WERI-Rb-1 (cell line): ENCODE measurements around the gene ITGB5.

ENCODE experiments used
- DNase-seq: peaks from one replicate; pipeline ENCODE4 v3.0.0-alpha.2; 2020
- H3K27ac ChIP-seq: fragments of 250-450 bp; sonication (Bioruptor Pico); 2 replicates; pipeline ENCODE4 v1.5.1; 2020; ENCODE audit warnings: mild to moderate bottlenecking, moderate library complexity
- H3K27me3 ChIP-seq: fragments of 250-450 bp; sonication (Bioruptor Pico); 2 replicates; pipeline ENCODE4 v1.5.1; 2021; ENCODE audit warnings: mild to moderate bottlenecking, low read depth, moderate library complexity; ENCODE audit not compliant: insufficient read depth, severe bottlenecking
- H3K36me3 ChIP-seq: fragments of 250-450 bp; sonication (Bioruptor Pico); 2 replicates; pipeline ENCODE4 v1.5.1; 2020; ENCODE audit warnings: mild to moderate bottlenecking, moderate library complexity
- H3K4me3 ChIP-seq: 2 replicates; pipeline ENCODE4 v1.5.1; 2011; ENCODE audit warnings: low read depth, mild to moderate bottlenecking, control low read depth, low read length
- H3K9me3 ChIP-seq: fragments of 250-450 bp; sonication (Bioruptor Pico); 2 replicates; pipeline ENCODE4 v1.5.1; 2021; ENCODE audit warnings: mild to moderate bottlenecking, moderate library complexity; ENCODE audit not compliant: severe bottlenecking
- CTCF ChIP-seq: IDR thresholded peaks from 2 replicates; pipeline ENCODE4 v1.5.1; 2011; ENCODE audit warnings: low read depth, mild to moderate bottlenecking, control low read depth, inconsistent platforms, low read length

The ITGB5 gene, protein sequence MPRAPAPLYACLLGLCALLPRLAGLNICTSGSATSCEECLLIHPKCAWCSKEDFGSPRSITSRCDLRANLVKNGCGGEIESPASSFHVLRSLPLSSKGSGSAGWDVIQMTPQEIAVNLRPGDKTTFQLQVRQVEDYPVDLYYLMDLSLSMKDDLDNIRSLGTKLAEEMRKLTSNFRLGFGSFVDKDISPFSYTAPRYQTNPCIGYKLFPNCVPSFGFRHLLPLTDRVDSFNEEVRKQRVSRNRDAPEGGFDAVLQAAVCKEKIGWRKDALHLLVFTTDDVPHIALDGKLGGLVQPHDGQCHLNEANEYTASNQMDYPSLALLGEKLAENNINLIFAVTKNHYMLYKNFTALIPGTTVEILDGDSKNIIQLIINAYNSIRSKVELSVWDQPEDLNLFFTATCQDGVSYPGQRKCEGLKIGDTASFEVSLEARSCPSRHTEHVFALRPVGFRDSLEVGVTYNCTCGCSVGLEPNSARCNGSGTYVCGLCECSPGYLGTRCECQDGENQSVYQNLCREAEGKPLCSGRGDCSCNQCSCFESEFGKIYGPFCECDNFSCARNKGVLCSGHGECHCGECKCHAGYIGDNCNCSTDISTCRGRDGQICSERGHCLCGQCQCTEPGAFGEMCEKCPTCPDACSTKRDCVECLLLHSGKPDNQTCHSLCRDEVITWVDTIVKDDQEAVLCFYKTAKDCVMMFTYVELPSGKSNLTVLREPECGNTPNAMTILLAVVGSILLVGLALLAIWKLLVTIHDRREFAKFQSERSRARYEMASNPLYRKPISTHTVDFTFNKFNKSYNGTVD

GRCh38 chr3:124887177-124887931 lies at the start of gene ITGB5:
TSS of gene ITGB5 (minus strand) at chr3:124887365. CDS start at chr3:124887000, 365 bp downstream.
- H3K4me3 ChIP-seq = peak within 1 kb of the TSS; percentile 79
- no peaks in the 10 kb centered on the region for H3K27me3 ChIP-seq
- H3K36me3 ChIP-seq = no peaks in the 10 kb centered on the region
- no peak for TF ChIP-seq CTCF
- H3K9me3 ChIP-seq = no peaks in the 10 kb centered on the region
- H3K27ac ChIP-seq = peak within 1 kb of the TSS; percentile 73
- peak; percentile 80 for DNase-seq

GRCh38 chr3:124935794-124936542 lies 48.8 kb upstream of the ITGB5 start:
- Histone ChIP-seq H3K36me3 (no peaks in the 10 kb centered on the region), H3K9me3 (no peaks in the 10 kb centered on the region), H3K4me3 (no peak overlapping the region), H3K27ac (no peak overlapping the region), H3K27me3 (no peaks in the 10 kb centered on the region)
- no peak for TF ChIP-seq CTCF
- DNase-seq = no peak

DNA sequence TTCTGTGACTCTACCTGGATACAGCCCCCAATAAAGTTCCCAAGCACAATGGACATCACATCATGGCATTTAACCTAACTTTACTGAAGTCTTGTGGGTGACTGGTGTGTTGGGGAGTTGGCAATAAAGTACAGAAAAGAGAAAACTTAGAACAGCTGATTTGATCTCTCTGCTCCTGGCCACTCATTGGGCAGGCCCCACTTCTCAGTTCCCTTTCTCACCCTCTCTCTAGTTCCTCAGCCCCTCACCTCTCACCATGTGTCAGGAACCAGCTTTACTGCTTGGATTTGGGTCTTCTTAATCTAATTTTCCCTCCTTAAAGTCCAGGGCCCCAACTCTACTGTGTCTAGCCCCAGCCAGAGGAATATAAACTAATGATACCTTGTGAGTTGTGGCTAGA lies 48.1 kb upstream of the ITGB5 start:
- no peak for DNase-seq
- no peaks in the 10 kb centered on the region for H3K36me3 ChIP-seq
- no peak overlapping the region for H3K4me3 ChIP-seq
- no peaks in the 10 kb centered on the region for H3K9me3 ChIP-seq
- no peaks in the 10 kb centered on the region for H3K27me3 ChIP-seq
- H3K27ac ChIP-seq = no peak overlapping the region
- TF ChIP-seq CTCF = no peak

DNA sequence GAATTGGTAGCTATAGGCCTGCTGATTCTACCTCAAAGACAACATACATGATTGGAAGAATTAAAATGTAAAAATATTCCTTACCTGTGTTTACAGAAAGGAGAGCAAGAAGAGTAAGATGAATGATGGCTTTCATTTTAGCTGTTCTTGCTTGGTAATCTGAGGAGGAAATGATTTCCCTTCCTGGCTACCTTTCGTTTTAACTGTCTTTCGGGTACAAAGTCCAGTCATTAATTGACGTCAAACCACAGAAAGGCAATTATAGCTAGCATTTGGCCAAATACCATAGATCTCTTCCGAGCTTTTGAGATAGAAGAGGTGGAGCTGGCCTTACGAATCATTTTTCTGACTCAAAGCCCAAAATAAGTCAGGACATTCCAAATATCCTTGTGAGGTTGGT lies 47.4 kb upstream of the ITGB5 start, which contains the start of gene MUC13:
TSS of gene MUC13 (minus strand) at position 175 of the 400 bp plus-strand sequence. CDS start at position 136, 39 bp downstream.
- Histone ChIP-seq H3K27me3 (no peaks in the 10 kb centered on the region), H3K36me3 (no peaks in the 10 kb centered on the region), H3K27ac (no peak within 1 kb of the TSS), H3K4me3 (no peak within 1 kb of the TSS), H3K9me3 (no peaks in the 10 kb centered on the region)
- no peak for DNase-seq
- no peak for TF ChIP-seq CTCF
